H9 (cell line): ENCODE measurements around the gene TASOR2. TPM values are rescaled to one million over a fixed set of nuclear protein-coding genes. Genes with fewer than 3 reads are reported as not detected.

Experiments
- DNase-seq: peaks from one replicate; pipeline ENCODE4 v3.0.0-alpha.2; 2017
- H2AFZ ChIP-seq: one replicate; pipeline ENCODE4 v1.6.1; 2013; ENCODE audit warnings: mild to moderate bottlenecking, low read length, control low read depth, moderate library complexity
- H2AK5ac ChIP-seq: 2 replicates; pipeline ENCODE4 v1.6.1; 2013; ENCODE audit warnings: low read length, control low read depth, mixed read lengths; ENCODE audit not compliant: insufficient read length
- H2BK120ac ChIP-seq: one replicate; pipeline ENCODE4 v1.6.1; 2013; ENCODE audit warnings: low read depth, mild to moderate bottlenecking, low read length, control low read depth, inconsistent platforms; ENCODE audit not compliant: poor library complexity, severe bottlenecking
- H2BK12ac ChIP-seq: 2 replicates; pipeline ENCODE4 v1.6.1; 2013; ENCODE audit warnings: low read length, control low read depth, mixed read lengths, low read depth; ENCODE audit not compliant: insufficient read length
- H2BK15ac ChIP-seq: 2 replicates; pipeline ENCODE4 v1.6.1; 2013; ENCODE audit warnings: low read depth, low read length, control low read depth
- H2BK20ac ChIP-seq: one replicate; pipeline ENCODE4 v1.6.1; 2013; ENCODE audit warnings: low read depth, mild to moderate bottlenecking, low read length, control low read depth, inconsistent platforms; ENCODE audit not compliant: poor library complexity, severe bottlenecking
- H2BK5ac ChIP-seq: 2 replicates; pipeline ENCODE4 v1.6.1; 2013; ENCODE audit warnings: low read length, control low read depth, mixed read lengths; ENCODE audit not compliant: insufficient read length
- H3K14ac ChIP-seq: 2 replicates; pipeline ENCODE4 v1.6.1; 2013; ENCODE audit warnings: low read length, control low read depth; ENCODE audit not compliant: insufficient read depth
- H3K18ac ChIP-seq: 2 replicates; pipeline ENCODE4 v1.6.1; 2013; ENCODE audit warnings: low read depth, mild to moderate bottlenecking, mixed read lengths, low read length, control low read depth; ENCODE audit not compliant: insufficient read length
- H3K23ac ChIP-seq: 2 replicates; pipeline ENCODE4 v1.6.1; 2013; ENCODE audit warnings: low read length, control low read depth, mixed read lengths, low read depth; ENCODE audit not compliant: insufficient read length
- H3K23me2 ChIP-seq: 2 replicates; pipeline ENCODE4 v1.6.1; 2013; ENCODE audit warnings: low read depth, mild to moderate bottlenecking, mixed read lengths, low read length, control low read depth; ENCODE audit not compliant: insufficient read length, poor library complexity, severe bottlenecking
- H3K27ac ChIP-seq: 2 replicates; pipeline ENCODE4 v1.5.1; 2013; ENCODE audit warnings: low read length, control low read depth, mixed read lengths, low read depth; ENCODE audit not compliant: insufficient read length
- H3K27me3 ChIP-seq: 2 replicates; pipeline ENCODE4 v1.6.1; 2013; ENCODE audit warnings: low read length, control low read depth, inconsistent platforms; ENCODE audit not compliant: insufficient read depth
- H3K4ac ChIP-seq: 2 replicates; pipeline ENCODE4 v1.6.1; 2013; ENCODE audit warnings: low read depth, mild to moderate bottlenecking, control low read depth, inconsistent platforms, low read length, moderate library complexity
- H3K4me1 ChIP-seq: 2 replicates; pipeline ENCODE4 v1.6.1; 2013; ENCODE audit warnings: low read length, control low read depth, inconsistent platforms; ENCODE audit not compliant: insufficient read depth
- H3K4me2 ChIP-seq: 2 replicates; pipeline ENCODE4 v1.6.1; 2013; ENCODE audit warnings: low read length, control low read depth, mixed read lengths; ENCODE audit not compliant: insufficient read length, insufficient read depth
- H3K56ac ChIP-seq: 2 replicates; pipeline ENCODE4 v1.6.1; 2013; ENCODE audit warnings: low read depth, mild to moderate bottlenecking, mixed read lengths, low read length, control low read depth; ENCODE audit not compliant: insufficient read length
- H3K79me1 ChIP-seq: 2 replicates; pipeline ENCODE4 v1.6.1; 2013; ENCODE audit warnings: low read depth, mild to moderate bottlenecking, moderate library complexity, low read length, control low read depth, inconsistent platforms; ENCODE audit not compliant: insufficient read depth, poor library complexity, severe bottlenecking
- H3K79me2 ChIP-seq: 2 replicates; pipeline ENCODE4 v1.6.1; 2013; ENCODE audit warnings: low read length, control low read depth, inconsistent platforms; ENCODE audit not compliant: insufficient read depth
- H3K9ac ChIP-seq: 2 replicates; pipeline ENCODE4 v1.6.1; 2013; ENCODE audit warnings: low read length, control low read depth, mixed read lengths; ENCODE audit not compliant: insufficient read length; ENCODE audit errors: extremely low read depth
- H3K9me3 ChIP-seq: one replicate; pipeline ENCODE4 v1.6.1; 2013; ENCODE audit warnings: low read depth, low read length, inconsistent platforms; ENCODE audit not compliant: control insufficient read depth
- H3T11ph ChIP-seq: one replicate; pipeline ENCODE4 v1.6.1; 2013; ENCODE audit warnings: mild to moderate bottlenecking, low read length, control low read depth, inconsistent platforms
- H4K20me1 ChIP-seq: one replicate; pipeline ENCODE4 v1.6.1; 2013; ENCODE audit not compliant: control insufficient read depth, insufficient read length, insufficient read depth
- H4K5ac ChIP-seq: 2 replicates; pipeline ENCODE4 v1.6.1; 2013; ENCODE audit warnings: low read depth, mild to moderate bottlenecking, mixed read lengths, low read length, control low read depth; ENCODE audit not compliant: insufficient read length
- H4K8ac ChIP-seq: replicated peaks from 2 replicates; pipeline ENCODE4 v1.6.1; 2013; ENCODE audit warnings: low read length, control low read depth, mixed read lengths, low read depth; ENCODE audit not compliant: insufficient read length
- H4K91ac ChIP-seq: 2 replicates; pipeline ENCODE4 v1.6.1; 2013; ENCODE audit warnings: low read depth, mild to moderate bottlenecking, moderate library complexity, mixed read lengths, low read length, control low read depth; ENCODE audit not compliant: insufficient read length
- H3K27ac Mint-ChIP-seq, 3 experiments: 2 replicates in 2 of 3; 3 replicates in 1 of 3; pipeline ENCODE4 v1.8.0; 2020 to 2021; ENCODE audit warnings: mixed read lengths in 3 of 3, mild to moderate bottlenecking in 1 of 3, moderate library complexity in 1 of 3
- H3K27me3 Mint-ChIP-seq: 2 replicates; pipeline ENCODE4 v1.8.0; 2021; ENCODE audit warnings: low read depth, mild to moderate bottlenecking, moderate library complexity, mixed read lengths
- H3K36me3 Mint-ChIP-seq, 3 experiments: 2 replicates in 2 of 3; 3 replicates in 1 of 3; pipeline ENCODE4 v1.8.0; 2020 to 2021; ENCODE audit warnings: low read depth in 3 of 3, mixed read lengths in 3 of 3; ENCODE audit not compliant: insufficient read depth in 1 of 3
- H3K4me1 Mint-ChIP-seq, 2 experiments: 2 replicates each; pipeline ENCODE4 v1.8.0; 2020; ENCODE audit warnings: mixed read lengths in 2 of 2
- H3K4me3 Mint-ChIP-seq, 2 experiments: 2 replicates in 1 of 2; 3 replicates in 1 of 2; pipeline ENCODE4 v1.8.0; 2020 to 2021; ENCODE audit warnings: mild to moderate bottlenecking in 2 of 2, mixed read lengths in 2 of 2, moderate library complexity in 1 of 2
- H3K9me3 Mint-ChIP-seq, 2 experiments: 2 replicates in 1 of 2; 3 replicates in 1 of 2; pipeline ENCODE4 v1.8.0; 2020; ENCODE audit warnings: mild to moderate bottlenecking in 2 of 2, mixed read lengths in 2 of 2, moderate library complexity in 1 of 2
- WGBS: extraction: QIAGEN DNeasy Blood & Tissue Kit; methylation state at CpG from one replicate; pipeline ENCODE4 v1.1.7; 2013; ENCODE audit warnings: missing lambda C conversion rate, low lambda C conversion rate, mixed read lengths; ENCODE audit not compliant: insufficient read length; ENCODE audit errors: extremely low coverage; 5-methylcytosine and 5-hydroxymethylcytosine counted together
- total RNA-seq: library from RNA; stranded (reverse); gene quantifications from 2 replicates; pipeline ENCODE4 v1.2.1, GENCODE V29; 2021
- TF ChIP-seq, protein P1 (sequence below): fragments of 200-600 bp; sonication (generic); conservative IDR thresholded peaks from 3 replicates; pipeline ENCODE4 v1.8.0; 2021; ENCODE audit warnings: antibody characterized with exemption, mild to moderate bottlenecking

Gene TASOR2
- total RNA-seq, 1 experiment from 2014 or later, result 64.5 TPM

DNA sequence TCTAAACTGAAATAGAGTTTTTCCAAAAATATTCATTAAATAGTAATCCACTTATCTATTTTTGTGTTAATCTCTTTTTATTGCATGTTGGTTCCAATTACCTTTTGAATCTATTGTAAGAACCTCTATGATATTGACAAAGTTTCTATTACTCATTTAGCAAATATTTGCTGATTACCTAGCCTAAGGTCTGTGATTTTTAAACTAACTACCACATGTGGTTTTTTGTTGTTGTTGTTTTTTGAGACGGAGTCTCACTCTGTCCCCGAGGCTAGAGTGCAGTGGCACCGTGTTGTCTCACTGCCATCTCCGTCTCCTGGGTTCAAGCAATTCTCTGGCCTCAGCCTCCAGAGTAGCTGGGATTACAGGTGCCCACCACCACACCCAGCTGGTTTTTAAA is 16.2 kb upstream of the TASOR2 start:
- H3K4me1 ChIP-seq, result peaks cover 10% of the 10 kb centered on the region; the same call in 1 of the 2 replicates
- no peak overlapping the region for H3K4ac ChIP-seq
- H3K4me2 ChIP-seq, result no peak overlapping the region
- H3K27me3 ChIP-seq, result no peaks in the 10 kb centered on the region
- no peak overlapping the region for H2BK120ac ChIP-seq
- H2AK5ac ChIP-seq, result no peak overlapping the region
- H3K56ac ChIP-seq, result no peak overlapping the region
- H2AFZ ChIP-seq, result no peak overlapping the region
- H3K9me3 ChIP-seq, result no peaks in the 10 kb centered on the region
- H3K9ac ChIP-seq, result no peak overlapping the region
- H4K5ac ChIP-seq, result no peak overlapping the region
- peaks cover 13% of the 10 kb centered on the region for H3K27me3 Mint-ChIP-seq
- TF ChIP-seq, protein P1, sequence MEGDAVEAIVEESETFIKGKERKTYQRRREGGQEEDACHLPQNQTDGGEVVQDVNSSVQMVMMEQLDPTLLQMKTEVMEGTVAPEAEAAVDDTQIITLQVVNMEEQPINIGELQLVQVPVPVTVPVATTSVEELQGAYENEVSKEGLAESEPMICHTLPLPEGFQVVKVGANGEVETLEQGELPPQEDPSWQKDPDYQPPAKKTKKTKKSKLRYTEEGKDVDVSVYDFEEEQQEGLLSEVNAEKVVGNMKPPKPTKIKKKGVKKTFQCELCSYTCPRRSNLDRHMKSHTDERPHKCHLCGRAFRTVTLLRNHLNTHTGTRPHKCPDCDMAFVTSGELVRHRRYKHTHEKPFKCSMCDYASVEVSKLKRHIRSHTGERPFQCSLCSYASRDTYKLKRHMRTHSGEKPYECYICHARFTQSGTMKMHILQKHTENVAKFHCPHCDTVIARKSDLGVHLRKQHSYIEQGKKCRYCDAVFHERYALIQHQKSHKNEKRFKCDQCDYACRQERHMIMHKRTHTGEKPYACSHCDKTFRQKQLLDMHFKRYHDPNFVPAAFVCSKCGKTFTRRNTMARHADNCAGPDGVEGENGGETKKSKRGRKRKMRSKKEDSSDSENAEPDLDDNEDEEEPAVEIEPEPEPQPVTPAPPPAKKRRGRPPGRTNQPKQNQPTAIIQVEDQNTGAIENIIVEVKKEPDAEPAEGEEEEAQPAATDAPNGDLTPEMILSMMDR, result no peak
- H3K18ac ChIP-seq, result no peak overlapping the region
- no peak overlapping the region for H4K91ac ChIP-seq
- H2BK5ac ChIP-seq, result no peak overlapping the region
- H3K4me3 Mint-ChIP-seq, result no peak overlapping the region
- H4K8ac ChIP-seq, result no peak overlapping the region
- H3T11ph ChIP-seq, result no peak overlapping the region
- no peaks in the 10 kb centered on the region; a peak in 1 of 7 replicates for H3K36me3 Mint-ChIP-seq
- H2BK20ac ChIP-seq, result no peak overlapping the region
- peaks cover 23 to 25% of the 10 kb centered on the region in 2 experiments for H3K4me1 Mint-ChIP-seq
- WGBS, result no CpG with 5 or more reads among the region's 4 CpGs
- peaks cover 0 to 2% of the 10 kb centered on the region in 2 experiments; a peak in 2 of 5 replicates for H3K9me3 Mint-ChIP-seq
- H3K79me2 ChIP-seq, result no peaks in the 10 kb centered on the region
- no peak for DNase-seq
- no peak overlapping the region for H2BK15ac ChIP-seq
- no peaks in the 10 kb centered on the region for H3K79me1 ChIP-seq
- H3K27ac ChIP-seq, result no peak overlapping the region
- H3K27ac Mint-ChIP-seq, result no peak overlapping the region
- H3K23ac ChIP-seq, result no peak overlapping the region
- H4K20me1 ChIP-seq, result no peaks in the 10 kb centered on the region
- H2BK12ac ChIP-seq, result no peak overlapping the region
- no peak overlapping the region for H3K14ac ChIP-seq
- H3K23me2 ChIP-seq, result peaks cover 4% of the 10 kb centered on the region
